ENCODE measurements around the gene TBX10. TPM values are rescaled to one million over a fixed set of nuclear protein-coding genes. Genes with fewer than 3 reads are reported as not detected.

Gene TBX10
- polyA plus RNA-seq, 1 donor from 2014 or later = not detected

DNA sequence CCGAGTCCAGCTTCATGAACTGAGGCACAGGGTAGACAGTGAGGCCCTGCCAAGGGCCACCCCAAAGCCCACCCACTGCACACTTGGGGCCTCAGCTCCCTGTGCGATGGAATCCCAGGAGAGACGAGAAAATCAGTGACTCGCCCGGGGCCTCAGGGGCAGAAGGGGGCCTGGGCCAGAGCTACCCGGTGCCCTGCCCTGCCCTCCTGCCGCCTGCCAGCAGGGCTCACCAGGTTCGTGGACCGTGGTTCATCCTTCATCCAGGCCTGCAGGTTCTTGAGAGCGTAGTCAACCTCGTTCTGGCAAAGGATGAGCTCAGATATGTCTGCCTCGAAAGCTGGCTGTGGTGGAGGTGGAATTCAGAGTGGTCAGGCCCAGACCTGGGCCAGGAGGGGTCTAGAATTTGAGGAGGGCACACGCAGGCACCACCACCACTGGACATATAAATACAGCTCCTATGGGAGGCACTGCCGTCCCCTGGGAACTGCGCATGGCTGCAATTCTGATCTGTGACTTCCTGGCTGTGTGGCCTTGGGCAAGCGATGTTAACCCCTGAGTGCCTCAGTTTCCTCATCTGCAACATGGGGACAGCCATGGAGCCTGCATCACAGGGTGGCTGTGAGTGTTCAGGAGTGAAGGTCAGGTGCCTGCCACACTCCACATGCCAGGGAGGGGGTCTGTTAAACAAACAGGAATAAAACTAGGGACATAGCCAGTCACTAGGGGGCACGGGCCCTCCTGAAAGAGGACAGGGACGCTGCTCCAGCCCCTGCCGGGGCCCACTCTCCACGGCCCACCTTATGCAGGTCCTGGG is 27.3 kb upstream of the TBX10 start:
- Histone ChIP-seq H3K9me2 (ENCODE audit: insufficient read depth, low read length) (no peaks in the 10 kb centered on the region), H3K4me3 (ENCODE audit: low read length) (no peak overlapping the region), H3K36me3 (ENCODE audit: insufficient read depth, low read length) (no peaks in the 10 kb centered on the region), H2AFZ (ENCODE audit: low read depth, low read length) (no peak overlapping the region), H3K4me2 (ENCODE audit: low read length) (no peak overlapping the region), H3K27me3 (ENCODE audit: insufficient read depth, low read depth, low read length) (no peaks in the 10 kb centered on the region), H3K27ac (ENCODE audit: low read length) (no peak overlapping the region), H3K9ac (ENCODE audit: low read length) (no peak overlapping the region), H3K79me2 (replicated peaks; ENCODE audit: insufficient read depth, low read length) (no peaks in the 10 kb centered on the region), H3K9me3 (ENCODE audit: low read length) (no peaks in the 10 kb centered on the region), H3F3A (ENCODE audit: insufficient read depth, low read length, poor library complexity, severe bottlenecking) (no peaks in the 10 kb centered on the region), H4K20me1 (ENCODE audit: insufficient read depth) (no peaks in the 10 kb centered on the region)
- no peak for TF ChIP-seq RAD21 (conservative IDR thresholded peaks at IDR 0.05)

DNA sequence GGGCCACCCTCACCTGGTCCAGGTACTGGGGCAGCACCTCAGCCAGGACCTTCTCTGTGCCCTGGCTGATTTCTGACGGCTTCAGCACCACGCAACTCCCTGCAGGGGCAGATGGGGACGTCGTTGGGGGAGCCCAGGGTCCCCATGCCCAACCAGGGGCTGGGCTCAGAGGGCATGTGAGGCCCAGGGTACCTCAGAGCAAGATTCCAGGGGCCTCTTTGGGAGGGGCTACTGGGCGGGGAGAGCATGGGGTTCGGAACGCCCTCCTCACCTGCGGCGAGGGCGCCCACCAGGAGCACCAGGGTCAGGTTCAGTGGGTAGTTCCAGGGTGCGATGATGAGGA is 26.7 kb upstream of the TBX10 start:
- H4K20me1 ChIP-seq (ENCODE audit: insufficient read depth) = no peaks in the 10 kb centered on the region
- H3K4me2 ChIP-seq (ENCODE audit: low read length) = no peak overlapping the region
- no peaks in the 10 kb centered on the region for H3K36me3 ChIP-seq (ENCODE audit: insufficient read depth, low read length)
- no peak overlapping the region for H3K4me3 ChIP-seq (ENCODE audit: low read length)
- H3K27ac ChIP-seq (ENCODE audit: low read length) = no peak overlapping the region
- H3K9me3 ChIP-seq (ENCODE audit: low read length) = no peaks in the 10 kb centered on the region
- H3K79me2 ChIP-seq (replicated peaks; ENCODE audit: insufficient read depth, low read length) = no peaks in the 10 kb centered on the region
- H3K9ac ChIP-seq (ENCODE audit: low read length) = no peak overlapping the region
- no peak overlapping the region for H2AFZ ChIP-seq (ENCODE audit: low read depth, low read length)
- no peaks in the 10 kb centered on the region for H3F3A ChIP-seq (ENCODE audit: insufficient read depth, low read length, poor library complexity, severe bottlenecking)
- no peaks in the 10 kb centered on the region for H3K27me3 ChIP-seq (ENCODE audit: insufficient read depth, low read depth, low read length)
- no peaks in the 10 kb centered on the region for H3K9me2 ChIP-seq (ENCODE audit: insufficient read depth, low read length)
- no peak for TF ChIP-seq EZH2 (IDR thresholded peaks at IDR 0.05; ENCODE audit: borderline replicate concordance, insufficient read depth, low read length, poor library complexity, severe bottlenecking)
- no peak for TF ChIP-seq CTCF (IDR thresholded peaks at IDR 0.05; ENCODE audit: poor library complexity, severe bottlenecking)
- no peak for TF ChIP-seq MXI1 (conservative IDR thresholded peaks at IDR 0.05; ENCODE audit: poor library complexity, severe bottlenecking)
- no peak for TF ChIP-seq TAF1 (IDR thresholded peaks at IDR 0.05; ENCODE audit: low read depth)
- TF ChIP-seq RAD21 (conservative IDR thresholded peaks at IDR 0.05) = no peak
- TF ChIP-seq REST (IDR thresholded peaks at IDR 0.05; ENCODE audit: borderline replicate concordance) = no peak

- Histone ChIP-seq H3K9me2 (ENCODE audit: insufficient read depth, low read length) (no peaks in the 10 kb centered on the region), H3K79me2 (replicated peaks; ENCODE audit: insufficient read depth, low read length) (no peaks in the 10 kb centered on the region), H3K27me3 (ENCODE audit: insufficient read depth, low read depth, low read length) (no peaks in the 10 kb centered on the region)
- TF ChIP-seq RAD21 (conservative IDR thresholded peaks at IDR 0.05) (no peak), SMC3 (conservative IDR thresholded peaks at IDR 0.05; ENCODE audit: poor library complexity) (no peak), CTCF (IDR thresholded peaks at IDR 0.05; ENCODE audit: poor library complexity, severe bottlenecking) (no peak), MXI1 (conservative IDR thresholded peaks at IDR 0.05; ENCODE audit: poor library complexity, severe bottlenecking) (no peak), POLR2AphosphoS5 (IDR thresholded peaks at IDR 0.05) (no peak), REST (IDR thresholded peaks at IDR 0.05; ENCODE audit: borderline replicate concordance) (no peak), TAF1 (IDR thresholded peaks at IDR 0.05; ENCODE audit: low read depth) (no peak)
Observed at GRCh38 chr11:67665541-67666302, 26.2 kb upstream of the TBX10 start.

More at GRCh38 chr11:67665541-67666302, 26.2 kb upstream of the TBX10 start:
- no peak overlapping the region for H3K27ac ChIP-seq (ENCODE audit: low read length)
- H3K4me2 ChIP-seq (ENCODE audit: low read length) = no peak overlapping the region
- no peak overlapping the region for H3K9ac ChIP-seq (ENCODE audit: low read length)
- no peaks in the 10 kb centered on the region for H3F3A ChIP-seq (ENCODE audit: insufficient read depth, low read length, poor library complexity, severe bottlenecking)
- no peaks in the 10 kb centered on the region for H3K36me3 ChIP-seq (ENCODE audit: insufficient read depth, low read length)
- H3K9me3 ChIP-seq (ENCODE audit: low read length) = no peaks in the 10 kb centered on the region
- no peak overlapping the region for H2AFZ ChIP-seq (ENCODE audit: low read depth, low read length)
- no peaks in the 10 kb centered on the region for H4K20me1 ChIP-seq (ENCODE audit: insufficient read depth)
- no peak overlapping the region for H3K4me3 ChIP-seq (ENCODE audit: low read length)

Measured in neural cell (in vitro differentiated cells).